ENCODE results near the gene SMPDL3B. TPM values are rescaled to one million over a fixed set of nuclear protein-coding genes. Genes with fewer than 3 reads are reported as not detected.

Gene SMPDL3B
- total RNA-seq, 2 donors from 2014 or later, result 2.0 to 7.7 TPM

- peak overlapping the region in 1 of 2 donors; percentile 17 for H3K27ac ChIP-seq
- no peaks in the 10 kb centered on the region for H3K36me3 ChIP-seq
- H3K9me3 ChIP-seq, result no peaks in the 10 kb centered on the region
- intact Hi-C loops (cut with DNase I), result no loop called here
- H3K27me3 ChIP-seq (replicated peaks; ENCODE audit: insufficient read depth), result no peaks in the 10 kb centered on the region
- no peaks in the 10 kb centered on the region for H3K4me1 ChIP-seq (replicated peaks)
- WGBS, result 77% methylated on average over 3 of the region's 3 CpGs
- H3K4me3 ChIP-seq, result no peak overlapping the region
- no peak for TF ChIP-seq CTCF (IDR thresholded peaks at IDR 0.05)
- no peak for TF ChIP-seq POLR2AphosphoS5 (IDR thresholded peaks at IDR 0.05)
- no peak for TF ChIP-seq POLR2A (IDR thresholded peaks at IDR 0.05)
- no peak for DNase-seq (ENCODE audit: low spot score)
These were observed 48.1 kb upstream of the SMPDL3B start for GRCh38 chr1:27886744-27887143.

GRCh38 chr1:27887215-27888021, 47.4 kb upstream of the SMPDL3B start:
- DNase-seq (ENCODE audit: low spot score), result no peak
- H3K9me3 ChIP-seq, result no peaks in the 10 kb centered on the region
- no peaks in the 10 kb centered on the region for H3K27me3 ChIP-seq (replicated peaks; ENCODE audit: insufficient read depth)
- 75% methylated on average over 8 of the region's 8 CpGs for WGBS
- H3K4me1 ChIP-seq (replicated peaks), result no peaks in the 10 kb centered on the region
- H3K27ac ChIP-seq, result peak overlapping the region in 1 of 2 donors; percentile 17
- intact Hi-C loops (cut with DNase I), result no loop called here
- H3K4me3 ChIP-seq, result no peak overlapping the region
- TF ChIP-seq POLR2A (IDR thresholded peaks at IDR 0.05) (no peak), CTCF (IDR thresholded peaks at IDR 0.05) (no peak)
- peaks cover 0 to 5% of the 10 kb centered on the region in 2 donors for H3K36me3 ChIP-seq

GRCh38 chr1:27889506-27889905, 45.3 kb upstream of the SMPDL3B start:
- no peaks in the 10 kb centered on the region for H3K9me3 ChIP-seq
- TF ChIP-seq POLR2AphosphoS5 (IDR thresholded peaks at IDR 0.05) (no peak), POLR2A (IDR thresholded peaks at IDR 0.05) (no peak), CTCF (IDR thresholded peaks at IDR 0.05) (no peak)
- H3K4me3 ChIP-seq, result no peak overlapping the region
- DNase-seq (ENCODE audit: low spot score), result no peak
- H3K4me1 ChIP-seq (replicated peaks), result no peaks in the 10 kb centered on the region
- intact Hi-C loops (cut with DNase I), result no loop called here
- no peak overlapping the region for H3K27ac ChIP-seq
- H3K36me3 ChIP-seq, result peaks cover 0 to 15% of the 10 kb centered on the region in 2 donors
- 85% methylated on average over 3 of the region's 3 CpGs for WGBS
- H3K27me3 ChIP-seq (replicated peaks; ENCODE audit: insufficient read depth), result no peaks in the 10 kb centered on the region

- Histone ChIP-seq H3K27ac (peak overlapping the region in 1 of 2 donors; percentile 19), H3K27me3 (replicated peaks; ENCODE audit: insufficient read depth) (no peaks in the 10 kb centered on the region), H3K36me3 (peaks cover 3 to 18% of the 10 kb centered on the region in 2 donors), H3K9me3 (no peaks in the 10 kb centered on the region), H3K4me1 (replicated peaks) (no peaks in the 10 kb centered on the region), H3K4me3 (no peak overlapping the region)
- intact Hi-C loops (cut with DNase I), result no loop called here
- no peak for DNase-seq (ENCODE audit: low spot score)
- TF ChIP-seq CTCF (IDR thresholded peaks at IDR 0.05), result no peak
- TF ChIP-seq POLR2AphosphoS5 (IDR thresholded peaks at IDR 0.05), result no peak
- TF ChIP-seq POLR2A (IDR thresholded peaks at IDR 0.05), result no peak
- 71% methylated on average over 7 of the region's 7 CpGs for WGBS
These were observed 43.5 kb upstream of the SMPDL3B start for GRCh38 chr1:27891196-27891889.

All from prostate gland (tissue), 2 donors.